Fibroblast of skin of right quadriceps (primary cell): Measurements from ENCODE around the gene KCNH8.
"Not testable (repeated sequence)": the region's sequence is repeated elsewhere in the genome, so short reads cannot be mapped to it uniquely, and the experiment has no call there.

Experiments
- DNase-seq: peaks from one replicate; pipeline ENCODE4 v3.0.0-alpha.2; 2013

The KCNH8 gene

DNA sequence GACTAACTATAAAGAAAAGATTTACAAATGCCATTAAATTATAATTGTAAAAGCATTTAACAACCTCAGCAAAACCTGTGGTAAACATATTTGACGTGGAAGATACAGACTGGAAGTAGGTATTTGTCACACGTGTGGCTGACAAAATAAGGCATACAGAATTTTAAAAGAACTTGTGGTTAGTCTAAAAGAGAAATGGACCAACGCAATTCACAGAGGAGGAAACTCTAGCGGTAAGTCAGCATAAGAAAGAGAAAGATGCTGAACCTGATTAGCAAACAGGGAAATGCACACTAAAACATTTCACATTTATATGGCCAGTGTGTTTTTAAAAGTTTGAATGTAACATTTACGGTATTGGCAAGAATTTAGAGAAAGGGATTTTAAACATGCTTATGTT, 35.3 kb downstream of the KCNH8 start:
- no peak for DNase-seq

DNA sequence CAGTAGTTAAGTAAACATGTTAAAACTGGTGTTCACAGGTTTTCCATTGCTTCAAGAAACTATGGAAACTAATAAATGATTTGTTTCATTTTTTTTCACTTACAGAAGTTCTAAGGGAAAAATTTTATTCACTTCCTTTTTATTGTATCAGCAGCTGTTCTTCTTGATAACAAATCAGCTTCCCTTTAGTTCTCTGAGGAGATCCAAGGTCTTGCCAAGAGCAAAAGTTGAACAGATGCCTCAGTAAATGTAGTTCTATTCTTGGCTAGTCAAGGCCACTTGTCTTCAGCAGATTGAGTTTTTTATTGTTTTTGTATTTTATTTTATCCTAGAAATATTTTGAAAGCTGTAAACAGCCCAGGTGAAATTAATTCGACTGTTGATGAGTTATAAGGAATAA, 41.8 kb downstream of the KCNH8 start:
- no peak for DNase-seq

DNA sequence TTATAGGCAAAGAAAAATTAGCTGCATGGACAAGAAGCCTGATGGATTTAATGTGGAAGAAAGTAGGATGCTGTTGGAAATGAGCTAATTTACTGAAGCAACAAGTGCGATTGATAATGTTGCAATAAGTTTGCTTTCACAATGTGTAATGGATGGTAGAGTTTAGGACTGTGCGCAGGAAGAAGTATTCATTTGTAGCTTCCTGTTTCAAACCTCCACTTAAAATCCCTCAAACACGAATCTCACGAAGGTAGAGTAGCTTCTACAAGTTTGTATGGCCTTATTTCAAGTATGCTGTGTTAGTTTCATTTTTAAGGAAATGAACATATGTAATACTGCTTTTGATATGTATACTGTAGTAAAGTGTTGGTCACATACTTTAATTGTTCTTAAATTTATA, 42.3 kb downstream of the KCNH8 start:
- DNase-seq = no peak

DNA sequence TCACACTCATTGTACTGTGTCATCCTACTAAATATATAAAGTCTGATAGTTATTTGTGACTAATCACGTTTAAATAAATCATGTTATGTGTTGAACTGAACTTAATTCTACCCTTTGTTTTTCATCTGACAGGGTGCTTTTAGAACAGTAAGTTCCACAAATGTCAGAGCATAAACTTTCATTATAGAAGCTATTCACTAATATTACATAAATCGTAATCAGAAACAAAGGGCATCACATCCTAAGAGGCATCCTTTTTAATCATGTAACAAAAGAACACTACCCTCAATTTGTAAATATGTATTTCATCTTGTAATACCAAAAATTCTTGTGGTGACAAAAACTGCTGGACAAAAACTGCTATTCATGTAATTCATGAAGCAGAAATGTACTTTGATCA, 50.8 kb downstream of the KCNH8 start:
- DNase-seq = no peak

DNA sequence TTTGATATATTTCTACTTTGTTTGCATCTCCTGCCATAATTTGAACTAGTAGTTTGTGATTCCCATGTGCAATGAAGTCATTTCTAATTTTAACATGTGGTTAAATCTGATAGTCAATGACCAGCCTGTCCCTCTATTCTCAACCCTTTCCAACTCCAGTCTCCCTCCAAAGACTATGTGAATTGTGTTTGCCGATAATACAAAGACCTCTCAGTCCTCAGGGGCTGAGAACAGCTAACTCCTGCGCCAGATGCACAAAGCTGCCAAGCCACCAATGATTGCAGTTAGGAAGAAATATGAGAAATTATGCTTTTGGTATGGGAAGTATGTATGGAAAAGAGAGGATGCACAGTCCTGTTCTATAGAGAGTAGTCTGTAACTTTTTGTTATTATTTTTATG, 54.0 kb downstream of the KCNH8 start:
- no peak for DNase-seq

DNA sequence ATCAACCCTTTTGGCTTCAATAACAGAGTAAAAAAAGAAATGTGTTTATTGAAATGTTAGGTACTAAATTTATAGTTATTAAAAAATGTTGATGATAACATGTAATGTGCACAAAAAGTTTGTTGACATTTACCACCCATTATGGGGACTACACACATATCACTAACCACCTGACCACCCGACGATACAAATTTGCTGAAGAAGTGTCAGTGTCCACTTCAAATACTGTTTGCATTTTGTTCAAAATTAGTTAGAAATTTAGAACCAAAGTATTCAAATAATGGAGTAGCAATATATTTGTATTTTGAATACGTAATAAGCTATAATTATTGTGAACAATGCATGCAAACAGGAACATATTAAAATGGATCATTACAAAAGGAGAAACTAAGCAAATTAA, 54.4 kb downstream of the KCNH8 start:
- no peak for DNase-seq

DNA sequence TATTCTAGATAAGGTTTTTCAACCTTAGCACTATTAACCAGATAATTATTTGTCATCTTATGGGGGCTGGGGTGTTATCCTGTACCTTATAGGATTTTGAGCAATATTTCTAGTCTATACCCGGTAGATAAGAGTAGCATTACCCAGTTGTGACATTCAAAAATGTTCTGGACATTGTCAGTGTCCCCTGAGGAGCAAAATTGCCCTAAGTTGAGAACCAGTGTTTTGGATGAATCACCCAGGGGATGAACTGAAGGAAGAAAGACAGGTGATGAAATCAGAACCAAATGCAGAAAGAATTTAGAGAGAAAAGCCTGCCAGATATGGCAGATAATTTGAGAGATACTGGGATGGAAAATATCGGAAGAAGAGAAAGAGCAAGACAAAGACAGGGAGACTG, 58.2 kb downstream of the KCNH8 start:
- no peak for DNase-seq

DNA sequence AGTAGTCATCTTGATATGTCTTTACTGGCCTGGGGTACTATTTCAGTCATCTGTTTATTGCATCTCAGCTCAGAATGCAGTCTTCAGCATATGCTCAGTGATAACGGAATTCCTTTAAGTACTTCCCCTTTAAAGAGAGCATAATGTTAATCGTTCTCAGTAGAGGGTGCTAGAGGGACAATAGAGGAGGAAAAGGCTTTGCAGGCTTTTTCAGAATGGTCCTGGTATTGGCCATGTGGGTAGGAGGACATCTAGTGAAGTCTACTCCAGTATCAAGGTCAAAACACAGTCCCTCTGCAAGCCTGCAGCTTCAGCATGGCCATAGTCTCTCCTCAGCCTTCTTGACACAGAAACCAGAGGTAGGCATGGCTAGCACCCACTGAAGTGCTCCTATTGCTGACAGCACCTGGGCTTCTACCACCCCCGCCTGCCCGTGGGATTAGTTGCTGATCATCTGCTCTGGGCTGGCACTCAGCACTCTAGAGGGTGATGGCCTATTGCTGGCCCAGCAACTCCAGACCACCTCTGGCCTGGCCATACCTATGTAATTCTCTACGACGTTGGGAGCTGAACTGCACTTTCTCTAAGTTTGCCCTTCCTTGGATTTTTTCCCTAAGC, 65.4 kb downstream of the KCNH8 start:
- DNase-seq = no peak

DNA sequence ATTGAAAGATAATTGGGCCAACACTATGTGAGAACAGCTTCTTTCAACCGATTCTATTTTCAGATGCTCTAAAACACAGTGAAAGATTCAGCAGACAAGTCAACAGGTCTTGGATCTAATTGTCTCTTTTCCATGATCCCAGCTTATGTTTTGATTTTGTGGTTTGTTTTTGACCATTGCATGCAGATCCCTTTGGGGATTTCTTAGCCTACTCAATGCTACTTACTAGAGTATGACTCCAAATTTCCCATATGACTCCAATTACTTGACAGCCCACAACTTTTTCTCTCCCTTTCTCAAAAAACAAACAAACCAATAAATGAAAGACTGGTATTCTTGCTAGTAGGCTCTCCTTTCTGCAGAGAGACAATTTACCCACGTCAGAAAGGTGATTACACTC, 67.1 kb downstream of the KCNH8 start:
- DNase-seq = no peak

DNA sequence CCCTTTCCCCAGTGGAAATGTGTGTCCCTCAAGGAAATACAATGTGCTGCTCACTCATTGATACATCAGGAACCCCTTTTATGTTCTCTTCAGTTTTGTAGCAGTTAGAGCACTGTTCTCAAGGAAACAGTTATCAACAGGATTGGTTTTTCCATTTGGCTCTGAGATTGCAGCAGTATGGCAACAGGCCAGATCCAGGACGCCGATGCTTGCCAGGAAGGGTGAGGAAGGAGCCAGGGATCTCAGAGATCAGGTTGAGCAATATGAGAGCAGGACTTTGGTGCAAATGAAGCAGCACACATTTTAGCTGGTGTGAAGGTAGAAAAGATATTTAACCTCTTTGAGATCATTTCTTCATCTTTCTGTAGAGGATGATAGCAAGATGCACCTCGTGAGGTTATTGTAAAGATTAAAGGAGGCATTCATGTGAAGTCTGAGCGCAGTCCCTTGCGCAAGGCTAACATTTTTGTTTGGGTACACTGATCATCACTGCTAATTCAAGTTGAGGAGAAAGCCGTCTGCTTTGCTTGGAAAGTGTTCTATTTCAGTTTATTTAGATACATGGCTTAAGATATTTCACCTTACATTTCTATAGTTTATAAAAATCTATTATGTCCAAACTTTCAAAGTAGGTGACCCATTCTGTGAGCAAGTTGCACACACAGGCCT, 68.5 kb downstream of the KCNH8 start:
- DNase-seq = no peak

DNA sequence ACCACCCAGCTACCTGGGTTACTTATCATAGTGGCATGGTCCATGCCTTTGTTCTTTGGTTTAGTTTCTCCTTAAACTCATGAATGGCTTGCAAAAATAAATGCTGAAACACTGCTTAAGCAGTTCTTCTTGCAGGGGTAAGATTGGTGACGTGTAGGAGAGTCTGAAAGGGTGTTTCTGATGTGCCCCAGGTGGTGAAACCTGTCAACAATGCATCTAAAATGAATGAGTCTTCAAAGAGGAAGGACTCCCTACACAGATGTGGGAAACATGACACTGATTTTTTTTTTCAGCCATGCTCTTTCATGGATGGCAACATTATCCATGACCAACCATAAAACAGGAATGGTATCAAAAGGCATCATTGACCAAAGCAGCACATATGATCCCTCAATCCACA, 72.0 kb downstream of the KCNH8 start:
- no peak for DNase-seq

DNA sequence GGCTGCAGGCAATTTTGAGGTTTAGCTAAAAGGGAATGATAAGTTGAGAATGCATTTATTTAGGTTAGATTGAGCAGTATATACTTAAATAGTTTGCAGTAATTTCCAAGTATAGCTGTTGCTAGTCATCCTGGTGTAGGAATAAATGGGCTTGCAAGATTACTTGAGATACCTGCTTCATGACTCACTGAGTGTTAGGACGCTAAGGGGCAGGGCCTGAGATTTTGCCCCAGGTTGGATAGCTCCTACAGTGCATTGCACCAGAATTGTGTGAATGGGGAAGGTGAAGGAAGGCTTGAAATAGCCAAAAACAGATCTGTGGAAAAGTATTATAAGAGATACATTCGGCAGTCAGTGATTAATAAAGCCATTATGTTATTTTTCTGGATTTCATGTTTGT, 72.8 kb downstream of the KCNH8 start:
- DNase-seq = no peak

DNA sequence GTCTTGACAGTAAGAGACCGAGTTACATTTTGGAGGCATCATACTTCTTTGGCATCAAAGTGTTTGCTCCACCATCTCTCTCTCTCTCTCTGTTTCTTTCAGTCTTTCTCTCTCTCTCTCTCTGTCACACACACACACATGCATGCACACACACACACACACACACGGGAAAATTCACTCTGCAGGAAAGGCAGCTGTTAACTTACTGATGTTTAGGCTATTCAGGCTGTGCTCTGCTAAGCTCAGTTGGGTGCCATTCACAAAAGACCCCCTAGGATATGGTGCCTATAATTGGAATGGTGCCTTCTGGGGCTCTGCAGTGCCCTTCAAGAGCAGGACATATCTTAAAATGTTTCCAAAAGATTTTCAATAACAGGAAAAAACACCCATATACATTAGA, 78.2 kb downstream of the KCNH8 start:
- no peak for DNase-seq

DNA sequence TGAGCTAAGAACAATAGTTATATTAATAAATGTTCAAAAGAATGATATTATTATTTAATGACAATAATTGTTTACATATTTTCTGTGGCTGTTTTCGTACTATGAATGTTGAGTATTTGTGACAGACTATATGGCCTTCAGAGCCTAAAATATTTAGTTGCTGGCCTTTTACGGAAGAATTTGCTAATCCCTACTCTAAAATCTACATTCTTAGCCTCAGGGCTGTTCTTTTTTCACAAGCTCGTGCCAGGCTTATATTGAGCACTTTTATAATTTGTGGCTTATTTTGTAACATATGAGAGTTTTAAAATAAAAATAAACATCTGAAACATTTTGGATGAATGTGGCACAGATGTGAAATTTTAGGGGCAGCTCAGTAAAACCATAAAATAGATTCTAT, 79.9 kb downstream of the KCNH8 start:
- no peak for DNase-seq

DNA sequence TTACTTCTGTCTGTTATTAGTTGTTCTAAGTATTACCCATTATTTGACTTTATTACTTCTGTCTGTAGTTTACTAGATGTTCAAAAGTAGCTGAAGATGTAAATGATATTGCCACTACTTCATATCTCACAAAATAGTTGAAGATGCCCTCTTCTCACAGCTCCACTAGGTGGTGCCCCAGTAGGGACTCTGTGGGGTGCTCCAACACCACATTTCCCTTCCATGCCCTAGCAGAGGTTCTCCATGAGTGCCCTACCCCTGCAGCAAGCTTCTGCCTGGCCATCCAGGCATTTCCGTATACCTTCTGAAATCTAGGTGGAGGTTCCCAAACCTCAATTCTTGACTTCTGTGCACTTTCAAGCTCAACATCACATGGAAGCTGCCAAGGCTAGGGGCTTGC, 80.8 kb downstream of the KCNH8 start:
- no peak for DNase-seq

DNA sequence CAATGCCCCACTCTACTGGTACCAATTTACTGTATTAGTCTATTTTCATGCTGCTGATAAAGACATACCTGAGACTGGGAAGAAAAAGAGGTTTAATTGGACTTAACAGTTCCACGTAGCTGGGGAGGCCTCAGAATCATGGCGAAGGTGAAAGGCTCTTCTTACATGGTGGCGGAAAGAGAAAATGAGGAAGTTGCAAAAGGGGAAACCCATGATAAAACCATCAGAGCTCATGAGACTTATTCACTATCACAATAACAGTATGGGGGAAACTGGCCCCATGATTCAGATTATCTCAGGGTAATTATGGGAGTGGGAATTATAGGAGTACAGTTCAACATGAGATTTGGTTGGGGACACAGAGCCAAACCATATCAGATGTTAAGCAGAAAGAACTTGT, 81.6 kb downstream of the KCNH8 start:
- DNase-seq = not testable (repeated sequence)

DNA sequence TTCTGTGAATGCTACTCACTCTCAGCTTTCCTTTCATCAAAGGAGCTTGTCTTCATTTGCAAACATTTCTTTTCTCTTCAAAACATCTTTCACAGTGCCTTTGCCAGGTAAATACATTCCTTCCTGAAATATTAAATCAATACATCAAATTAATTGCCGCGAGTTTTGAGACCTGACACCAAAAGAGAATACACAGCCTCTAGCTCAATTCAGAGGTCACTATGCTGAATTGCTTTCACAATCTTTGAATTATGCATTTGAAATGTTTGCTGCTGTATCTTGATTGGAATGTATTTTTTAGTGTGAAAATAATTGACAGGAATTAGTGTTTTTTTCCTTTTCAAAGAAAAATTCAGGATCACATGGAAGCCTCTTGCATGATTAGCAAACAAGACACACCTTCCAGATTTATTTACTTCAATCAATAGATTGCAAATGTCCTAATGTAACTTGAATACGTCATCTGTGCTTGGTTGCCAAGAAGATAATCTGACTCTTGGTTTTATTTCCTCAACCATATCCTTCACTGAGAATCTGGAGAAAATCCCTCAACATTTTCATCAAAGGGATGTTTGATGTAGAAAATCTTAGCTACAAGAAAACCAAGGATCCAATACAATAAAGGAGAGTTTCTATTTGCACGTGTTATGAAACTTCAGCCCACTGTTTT, 83.6 kb downstream of the KCNH8 start:
- no peak for DNase-seq

DNA sequence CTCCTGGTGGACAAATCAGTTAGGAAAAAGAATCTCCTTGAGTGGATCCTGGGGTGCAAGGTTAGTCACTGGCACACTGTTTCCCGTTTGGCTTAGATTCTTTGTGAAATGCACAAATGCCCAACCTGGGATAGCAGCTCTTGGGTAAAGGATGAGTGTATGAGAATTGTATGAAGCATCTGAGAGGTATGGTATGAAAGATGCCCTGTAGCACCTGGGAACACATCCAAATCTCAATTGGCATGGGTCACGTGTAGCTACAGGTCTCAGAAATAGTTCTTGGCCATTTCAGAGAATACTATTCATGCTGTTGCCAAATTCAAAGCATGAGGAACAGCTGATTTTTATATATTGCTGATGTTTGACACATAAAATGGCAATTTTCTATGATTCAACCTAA, 84.3 kb downstream of the KCNH8 start:
- no peak for DNase-seq

DNA sequence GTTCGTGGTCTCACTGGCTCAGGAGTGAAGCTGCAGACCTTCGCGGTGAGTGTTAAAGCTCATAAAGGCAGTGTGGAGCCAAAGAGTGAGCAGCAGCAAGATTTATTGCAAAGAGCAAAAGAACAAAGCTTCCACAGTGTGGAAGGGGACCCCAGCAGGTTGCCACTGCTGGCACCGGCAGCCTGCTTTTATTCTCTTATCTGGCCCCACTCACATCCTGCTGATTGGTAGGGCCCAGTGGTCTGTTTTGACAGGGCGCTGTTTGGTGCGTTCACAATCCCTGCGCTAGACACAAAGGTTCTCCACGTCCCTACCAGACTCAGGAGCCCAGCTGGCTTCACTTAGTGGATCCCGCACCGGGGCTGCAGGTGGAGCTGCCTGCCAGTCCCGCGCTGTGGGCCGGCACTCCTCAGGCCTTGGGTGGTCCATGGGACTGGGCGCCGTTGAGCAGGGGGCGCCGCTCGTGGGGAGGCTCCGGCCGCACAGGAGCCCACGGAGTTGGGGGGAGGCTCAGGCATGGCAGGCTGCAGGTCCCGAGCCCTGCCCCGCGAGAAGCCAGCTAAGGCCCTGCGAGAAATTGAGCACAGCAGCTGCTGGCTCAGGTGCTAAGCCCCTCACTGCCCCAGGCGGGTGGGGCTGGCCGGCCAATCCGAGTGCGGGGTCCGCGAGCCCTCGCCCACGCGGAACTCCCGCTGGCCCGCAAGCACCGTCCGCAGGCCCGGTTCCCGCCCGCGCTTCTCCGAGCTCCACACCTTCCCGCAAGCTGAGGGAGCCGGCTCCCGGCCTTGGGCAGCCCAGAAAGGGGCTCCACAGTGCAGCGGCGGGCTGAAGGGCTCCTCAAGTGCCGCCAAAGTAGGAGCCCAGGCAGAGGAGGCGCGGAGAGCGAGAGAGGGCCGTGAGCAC, 85.8 kb downstream of the KCNH8 start:
- not testable (repeated sequence) for DNase-seq

DNA sequence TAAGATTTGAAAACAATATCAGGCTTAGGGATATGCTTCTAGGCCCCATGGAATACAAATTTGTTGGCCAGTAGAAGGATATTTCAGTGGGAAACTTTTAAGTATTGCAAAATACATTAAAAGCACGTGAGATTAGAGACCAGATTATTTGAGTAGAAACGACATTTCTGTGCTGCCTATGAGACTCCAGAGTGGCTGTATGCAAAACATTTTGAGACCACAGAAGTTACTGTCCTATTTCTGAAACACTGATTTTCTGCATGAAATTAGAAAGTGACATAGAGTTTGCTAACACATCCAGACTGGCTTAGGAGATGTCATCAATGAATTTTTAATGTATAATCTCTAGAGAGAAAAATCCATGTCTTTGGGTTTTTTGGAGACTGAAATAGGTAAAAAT, 99.8 kb downstream of the KCNH8 start:
- DNase-seq = no peak

DNA sequence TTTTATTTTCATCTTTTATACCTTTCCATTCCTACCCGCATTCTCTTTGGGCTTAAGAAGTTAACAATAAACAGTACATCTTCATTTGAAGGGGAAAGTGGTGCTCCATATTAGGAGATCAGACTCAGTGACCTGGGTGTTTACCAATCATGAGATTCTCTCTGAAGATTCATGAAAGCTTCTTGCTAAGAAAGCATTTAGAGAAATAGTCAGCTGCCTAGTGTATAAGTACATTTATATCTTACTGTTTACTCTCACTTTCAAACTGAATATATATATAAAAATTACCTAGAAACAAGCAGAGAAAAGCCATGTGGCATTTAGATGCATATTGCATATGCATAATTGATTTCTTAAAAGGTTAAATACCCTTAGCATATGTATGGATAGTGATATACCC, 100.5 kb downstream of the KCNH8 start:
- no peak for DNase-seq

DNA sequence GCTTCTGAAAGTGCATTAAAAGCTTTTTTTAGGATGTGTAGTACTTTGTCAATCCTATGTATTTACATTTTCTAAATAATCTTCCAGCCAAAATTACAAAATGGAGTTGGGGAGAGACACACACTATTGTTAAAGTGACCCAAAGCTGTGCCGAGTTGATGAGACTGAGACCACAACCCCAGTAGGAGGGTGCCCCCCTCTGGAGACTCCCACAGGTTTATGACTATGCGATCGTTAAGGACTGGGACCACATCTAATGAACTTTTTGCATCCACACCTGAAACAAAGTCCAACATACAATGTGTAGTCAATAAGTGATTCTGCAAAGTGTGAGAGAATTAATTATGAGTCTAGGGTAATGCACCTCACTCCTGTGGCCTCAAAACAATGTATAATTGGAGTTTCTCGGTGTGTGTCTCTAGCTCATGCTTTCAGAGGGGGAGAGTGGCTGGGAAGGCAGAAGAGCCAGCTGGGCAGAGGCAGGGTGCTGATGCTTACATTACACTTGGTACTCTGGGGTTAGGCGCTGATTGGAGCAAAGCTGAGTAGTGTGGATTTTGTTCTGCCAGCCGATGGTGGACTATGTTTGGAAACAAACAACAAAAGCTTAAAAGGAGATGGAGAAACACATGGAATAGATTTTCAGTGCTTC, 102.8 kb downstream of the KCNH8 start:
- DNase-seq = no peak

DNA sequence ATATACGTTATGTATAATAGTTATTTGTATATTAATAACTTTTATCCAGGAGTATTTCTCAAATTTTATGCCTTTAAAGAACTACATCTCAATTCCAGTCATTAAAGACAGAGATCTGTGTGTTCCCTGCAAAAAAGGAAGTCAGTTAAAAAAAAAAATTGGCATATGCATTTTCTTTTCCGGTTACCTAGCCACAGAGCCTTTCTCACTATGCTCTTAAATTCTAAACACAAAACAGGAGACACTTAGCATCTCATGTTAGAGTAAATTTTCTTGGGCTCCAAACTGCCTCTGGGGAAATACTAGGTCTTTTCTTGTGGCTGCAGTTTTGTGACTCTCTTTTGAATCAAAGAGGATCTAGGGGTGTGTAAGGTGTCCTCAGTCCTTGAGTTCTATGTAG, 105.9 kb downstream of the KCNH8 start:
- DNase-seq = no peak
